Prostate gland (tissue), 2 donors: Measurements from ENCODE around the gene ICAM4. TPM values are rescaled to one million over a fixed set of nuclear protein-coding genes. Genes with fewer than 3 reads are reported as not detected.

Source experiments
- DNase-seq: peaks from one replicate; pipeline ENCODE4 v3.0.0-alpha.2; 2019; ENCODE audit warnings: low spot score
- H3K27ac ChIP-seq, 2 donors: fragments of 200-600 bp; sonication (generic); 2 replicates each; pipeline ENCODE4 v1.5.1; 2017 to 2019
- H3K27me3 ChIP-seq: fragments of 200-600 bp; sonication (generic); replicated peaks from 2 replicates; pipeline ENCODE4 v1.5.1; 2019; ENCODE audit not compliant: insufficient read depth
- H3K36me3 ChIP-seq, 2 donors: fragments of 200-600 bp; sonication (generic); 1 replicate in 1 of 2; 2 replicates in 1 of 2; pipeline versions ENCODE4 v1.5.1 to v1.8.1; 2017 to 2019
- H3K4me1 ChIP-seq: fragments of 200-600 bp; sonication (generic); replicated peaks from 2 replicates; pipeline ENCODE4 v1.5.1; 2019
- H3K4me3 ChIP-seq, 2 donors: fragments of 200-600 bp; sonication (generic); 2 replicates each; pipeline ENCODE4 v1.5.1; 2017 to 2019
- H3K9me3 ChIP-seq: fragments of 200-600 bp; sonication (generic); 2 replicates; pipeline ENCODE4 v1.5.1; 2017
- CTCF ChIP-seq, 4 experiments: fragments of 200-600 bp in 2 of 4; fragments of 450-650 bp in 2 of 4; sonication (generic) in 2 of 4; IDR thresholded peaks; 1 replicate in 3 of 4; 2 replicates in 1 of 4; pipeline ENCODE4 v1.5.1; 2016 to 2019; ENCODE audit warnings: antibody characterized with exemption in 4 of 4, mild to moderate bottlenecking in 2 of 4, moderate library complexity in 2 of 4
- POLR2A ChIP-seq: fragments of 450-650 bp; IDR thresholded peaks from one replicate; pipeline ENCODE4 v1.6.1; 2016; ENCODE audit warnings: antibody characterized with exemption, mild to moderate bottlenecking
- POLR2AphosphoS5 ChIP-seq: sonication (generic); formaldehyde crosslinking; IDR thresholded peaks from one replicate; pipeline ENCODE4 v1.6.1; 2017; ENCODE audit warnings: antibody characterized with exemption
- WGBS: methylation state at CpG from one replicate; pipeline ENCODE4 v1.1.5; 2018; 5-methylcytosine and 5-hydroxymethylcytosine counted together
- intact Hi-C: fragments of 100-400 bp; cut with DNase I; formaldehyde crosslinking; loops from one replicate; pipeline ENCODE4 v1.14.2; 2022
- total RNA-seq, 2 donors: library from RNA; depleted of rRNA; stranded (reverse); fragments of >200 nt; gene quantifications; one replicate each; pipeline ENCODE4 v1.1.0, GENCODE V29; 2016

The ICAM4 gene
- total RNA-seq, 2 donors from 2014 or later, result 1.0 TPM; not detected in 1

GRCh38 chr19:10254244-10254643 is 32.5 kb upstream of the ICAM4 start:
- peaks cover 0 to 24% of the 10 kb centered on the region in 2 donors for H3K36me3 ChIP-seq
- no peak overlapping the region for H3K27ac ChIP-seq
- WGBS, result 94% methylated on average over 3 of the region's 3 CpGs
- TF ChIP-seq POLR2AphosphoS5, result no peak
- TF ChIP-seq CTCF (IDR thresholded peaks at IDR 0.05), result no peak
- TF ChIP-seq POLR2A, result no peak
- no peaks in the 10 kb centered on the region for H3K9me3 ChIP-seq
- no peak overlapping the region for H3K4me3 ChIP-seq
- DNase-seq, result no peak
- H3K4me1 ChIP-seq, result peaks cover 4% of the 10 kb centered on the region
- no peaks in the 10 kb centered on the region for H3K27me3 ChIP-seq
- intact Hi-C loops, result loop anchor here (10.0 kb wide), 1 partner anchor 319 kb away; the partner anchor contains the start of gene OLFM2

- no peak overlapping the region for H3K27ac ChIP-seq
- no peak overlapping the region for H3K4me3 ChIP-seq
- no peaks in the 10 kb centered on the region for H3K9me3 ChIP-seq
- peaks cover 4% of the 10 kb centered on the region for H3K4me1 ChIP-seq
- 95% methylated on average over 2 of the region's 2 CpGs for WGBS
- intact Hi-C loops, result loop anchor here (10.0 kb wide), 1 partner anchor 321 kb away; the partner anchor contains the start of gene OLFM2
- no peaks in the 10 kb centered on the region for H3K27me3 ChIP-seq
- TF ChIP-seq POLR2A (no peak), CTCF (IDR thresholded peaks at IDR 0.05) (no peak), POLR2AphosphoS5 (no peak)
- peaks cover 0 to 24% of the 10 kb centered on the region in 2 donors for H3K36me3 ChIP-seq
- no peak for DNase-seq
Measured at GRCh38 chr19:10255358-10255757, 31.4 kb upstream of the ICAM4 start.

GRCh38 chr19:10256551-10256950 is 30.2 kb upstream of the ICAM4 start:
- peaks cover 0 to 24% of the 10 kb centered on the region in 2 donors for H3K36me3 ChIP-seq
- DNase-seq, result no peak
- no peaks in the 10 kb centered on the region for H3K27me3 ChIP-seq
- H3K27ac ChIP-seq, result no peak overlapping the region
- no peaks in the 10 kb centered on the region for H3K9me3 ChIP-seq
- intact Hi-C loops, result loop anchor here (10.0 kb wide), 1 partner anchor 322 kb away; the partner anchor contains the start of gene OLFM2
- WGBS, result 76% methylated on average over 16 of the region's 18 CpGs
- H3K4me1 ChIP-seq, result peaks cover 4% of the 10 kb centered on the region
- TF ChIP-seq CTCF (IDR thresholded peaks at IDR 0.05) (no peak), POLR2A (no peak), POLR2AphosphoS5 (no peak)
- H3K4me3 ChIP-seq, result no peak overlapping the region

GRCh38 chr19:10256970-10257615 is 29.7 kb upstream of the ICAM4 start:
- intact Hi-C loops, result loop anchor here (10.0 kb wide), 1 partner anchor 322 kb away; the partner anchor contains the start of gene OLFM2

GRCh38 chr19:10258080-10258710 is 28.6 kb upstream of the ICAM4 start:
- H3K36me3 ChIP-seq, result peaks cover 0 to 24% of the 10 kb centered on the region in 2 donors
- no peaks in the 10 kb centered on the region for H3K9me3 ChIP-seq
- intact Hi-C loops, result loop anchor here (10.0 kb wide), 1 partner anchor 323 kb away; the partner anchor contains the start of gene OLFM2
- no peak for DNase-seq
- H3K4me1 ChIP-seq, result no peaks in the 10 kb centered on the region
- no peaks in the 10 kb centered on the region for H3K27me3 ChIP-seq
- no peak overlapping the region for H3K4me3 ChIP-seq
- WGBS, result 96% methylated on average over 11 of the region's 18 CpGs
- TF ChIP-seq CTCF (IDR thresholded peaks at IDR 0.05) (no peak), POLR2A (no peak), POLR2AphosphoS5 (no peak)
- H3K27ac ChIP-seq, result no peak overlapping the region

More at GRCh38 chr19:10256970-10257615, 29.7 kb upstream of the ICAM4 start:
- 86% methylated on average over 9 of the region's 9 CpGs for WGBS
- no peak for DNase-seq
- H3K9me3 ChIP-seq, result no peaks in the 10 kb centered on the region
- peaks cover 0 to 24% of the 10 kb centered on the region in 2 donors for H3K36me3 ChIP-seq
- no peak overlapping the region for H3K4me3 ChIP-seq
- TF ChIP-seq POLR2A, result no peak
- no peak for TF ChIP-seq POLR2AphosphoS5
- H3K27me3 ChIP-seq, result no peaks in the 10 kb centered on the region
- peaks cover 4% of the 10 kb centered on the region for H3K4me1 ChIP-seq
- H3K27ac ChIP-seq, result no peak overlapping the region
